AG20443 (cell line): Measurements from ENCODE around the gene SLC15A5.

Experiments used
- DNase-seq: peaks from one replicate; pipeline ENCODE4 v3.0.0; 2012; ENCODE audit warnings: low spot score, mixed read lengths

SLC15A5 gene

GRCh38 chr12:16261944-16262475 lies 15.5 kb downstream of the SLC15A5 start:
- DNase-seq, result peak; percentile 23

GRCh38 chr12:16260206-16260605 lies 17.3 kb downstream of the SLC15A5 start:
- DNase-seq, result no peak

GRCh38 chr12:16258963-16259362 lies 18.5 kb downstream of the SLC15A5 start:
- DNase-seq, result peak; percentile 13

- no peak for DNase-seq
Observed at GRCh38 chr12:16246264-16246663, 31.2 kb downstream of the SLC15A5 start.

GRCh38 chr12:16245209-16245608 lies 32.3 kb downstream of the SLC15A5 start:
- DNase-seq, result no peak

GRCh38 chr12:16243487-16244412 lies 33.7 kb downstream of the SLC15A5 start:
- DNase-seq, result no peak

- DNase-seq, result no peak
Observed at GRCh38 chr12:16241346-16241745, 36.1 kb downstream of the SLC15A5 start.

- peak; percentile 55 for DNase-seq
Observed at GRCh38 chr12:16238661-16239060, 38.8 kb downstream of the SLC15A5 start.

GRCh38 chr12:16229676-16230075 lies 47.8 kb downstream of the SLC15A5 start:
- no peak for DNase-seq

- peak; percentile 13 for DNase-seq
Observed at GRCh38 chr12:16228067-16228466, 49.4 kb downstream of the SLC15A5 start.

- DNase-seq, result no peak
Observed at GRCh38 chr12:16225692-16226091, 51.8 kb downstream of the SLC15A5 start.

- DNase-seq, result no peak
Observed at GRCh38 chr12:16224196-16224595, 53.3 kb downstream of the SLC15A5 start.

GRCh38 chr12:16221776-16222175 lies 55.7 kb downstream of the SLC15A5 start:
- no peak for DNase-seq

- no peak for DNase-seq
Observed at GRCh38 chr12:16220120-16220519, 57.4 kb downstream of the SLC15A5 start.

GRCh38 chr12:16218934-16219751 lies 58.3 kb downstream of the SLC15A5 start:
- DNase-seq, result no peak

GRCh38 chr12:16218234-16218633 lies 59.3 kb downstream of the SLC15A5 start:
- DNase-seq, result no peak

- DNase-seq, result no peak
Observed at GRCh38 chr12:16211731-16212130, 65.8 kb downstream of the SLC15A5 start.

GRCh38 chr12:16198884-16199283 lies 78.6 kb downstream of the SLC15A5 start:
- no peak for DNase-seq

- no peak for DNase-seq
Observed at GRCh38 chr12:16197600-16197999, 79.9 kb downstream of the SLC15A5 start.

GRCh38 chr12:16189849-16190248 lies 87.6 kb downstream of the SLC15A5 start:
- DNase-seq, result peak; percentile 20

GRCh38 chr12:16187660-16188059 lies 89.8 kb downstream of the SLC15A5 start:
- no peak for DNase-seq

- no peak for DNase-seq
Observed at GRCh38 chr12:16184681-16185080, 92.8 kb downstream of the SLC15A5 start.

GRCh38 chr12:16183541-16183940 lies 93.9 kb downstream of the SLC15A5 start:
- no peak for DNase-seq
